PC-9 (cell line): ENCODE measurements around the gene CDADC1. TPM values are rescaled to one million over a fixed set of nuclear protein-coding genes. Genes with fewer than 3 reads are reported as not detected.
A peak's percentile ranks its signal among the peaks of the same experiment; 100 is the strongest.

Source experiments
- BruUV-seq: library from RNA; stranded (reverse); fragments of 400-500 nt; replicated peaks from 2 replicates; lab custom pipeline; 2021; lab: Mats Ljungman, UMichigan
- CTCF ChIA-PET: fragments of 300-600 bp; sonication (Branson Sonifier 250); formaldehyde crosslinking; loops from one replicate; lab custom pipeline; 2022; ENCODE audit warnings: antibody characterized with exemption; lab: Charles Lee
- POLR2A ChIA-PET: fragments of 300-600 bp; sonication (Branson Sonifier 250); formaldehyde crosslinking; loops from one replicate; lab custom pipeline; 2022; ENCODE audit warnings: antibody characterized with exemption; ENCODE audit not compliant: unreplicated experiment; lab: Charles Lee
- DNase-seq, 2 experiments: peaks; one replicate each; pipeline versions ENCODE4 v3.0.0 to v3.0.0-alpha.2; 2015 to 2022; ENCODE audit warnings: mixed read lengths in 1 of 2
- H2AFZ ChIP-seq: fragments of 200-600 bp; sonication (generic); 2 replicates; pipeline ENCODE4 v1.8.1; 2017; ENCODE audit warnings: antibody characterized with exemption
- H3F3A ChIP-seq: fragments of 200-600 bp; sonication (generic); 2 replicates; pipeline ENCODE4 v1.8.1; 2017; ENCODE audit warnings: antibody characterized with exemption, mild to moderate bottlenecking, low read depth; ENCODE audit not compliant: insufficient read depth
- H3K27ac ChIP-seq: fragments of 200-600 bp; sonication (generic); 2 replicates; pipeline ENCODE4 v1.6.1; 2016; ENCODE audit warnings: mixed run types
- H3K27me3 ChIP-seq: fragments of 200-600 bp; sonication (generic); 2 replicates; pipeline ENCODE4 v1.6.1; 2016; ENCODE audit warnings: low read depth, mixed run types; ENCODE audit not compliant: insufficient read depth
- H3K36me3 ChIP-seq: fragments of 200-600 bp; sonication (generic); 2 replicates; pipeline ENCODE4 v1.6.1; 2016; ENCODE audit warnings: low read depth, mixed run types
- H3K4me1 ChIP-seq: fragments of 200-600 bp; sonication (generic); replicated peaks from 2 replicates; pipeline ENCODE4 v1.6.1; 2016; ENCODE audit warnings: mixed run types; ENCODE audit not compliant: insufficient read depth
- H3K4me2 ChIP-seq: fragments of 200-600 bp; sonication (generic); 2 replicates; pipeline ENCODE4 v1.6.1; 2017; ENCODE audit warnings: mixed run types
- H3K4me3 ChIP-seq: fragments of 200-600 bp; sonication (generic); 2 replicates; pipeline ENCODE4 v1.6.1; 2016; ENCODE audit warnings: mixed run types
- H3K79me2 ChIP-seq: fragments of 200-600 bp; sonication (generic); 2 replicates; pipeline ENCODE4 v1.6.1; 2017; ENCODE audit warnings: low read depth, mixed run types
- H3K9me2 ChIP-seq: fragments of 200-600 bp; sonication (generic); 2 replicates; pipeline ENCODE4 v1.8.1; 2017; ENCODE audit warnings: mild to moderate bottlenecking; ENCODE audit not compliant: insufficient read depth
- H3K9me3 ChIP-seq: fragments of 200-600 bp; sonication (generic); 2 replicates; pipeline ENCODE4 v1.8.1; 2016; ENCODE audit warnings: low read depth; ENCODE audit not compliant: insufficient read depth
- H4K20me1 ChIP-seq: fragments of 200-600 bp; sonication (generic); 2 replicates; pipeline ENCODE4 v1.8.1; 2017; ENCODE audit not compliant: insufficient read depth
- CTCF ChIP-seq: fragments of 200-600 bp; sonication (generic); conservative IDR thresholded peaks from 2 replicates; pipeline ENCODE4 v1.6.1; 2017; ENCODE audit warnings: mixed run types, antibody characterized with exemption, mild to moderate bottlenecking, moderate library complexity
- EZH2 ChIP-seq: fragments of 200-600 bp; sonication (generic); IDR thresholded peaks from 2 replicates; pipeline ENCODE4 v1.8.0; 2017; ENCODE audit warnings: antibody characterized with exemption, low read depth
- intact Hi-C: fragments of 100-400 bp; cut with micrococcal nuclease; formaldehyde crosslinking; loops from one replicate; pipeline ENCODE4 v1.10.0; 2022; ENCODE audit not compliant: unreplicated experiment
- total RNA-seq: library from RNA; stranded (reverse); gene quantifications from 2 replicates; pipeline ENCODE4 v1.2.3, GENCODE V29; 2021

The CDADC1 gene
- total RNA-seq, 1 experiment from 2014 or later = 12.4 TPM

GRCh38 chr13:49213997-49214916 lies 33.5 kb upstream of the CDADC1 start:
- Histone ChIP-seq H3K27me3 (no peaks in the 10 kb centered on the region), H3K4me1 (no peaks in the 10 kb centered on the region), H3K36me3 (no peaks in the 10 kb centered on the region), H2AFZ (no peak overlapping the region), H3K9me3 (no peaks in the 10 kb centered on the region), H3K27ac (no peak overlapping the region), H4K20me1 (no peaks in the 10 kb centered on the region), H3K79me2 (no peaks in the 10 kb centered on the region), H3F3A (no peaks in the 10 kb centered on the region), H3K4me3 (no peak overlapping the region), H3K9me2 (no peaks in the 10 kb centered on the region), H3K4me2 (no peak overlapping the region)
- ChIA-PET CTCF (no interaction called here), POLR2A (no interaction called here)
- BruUV-seq = no TSS peak
- intact Hi-C loops = no loop called here
- DNase-seq = no peak
- TF ChIP-seq EZH2 (no peak), CTCF (no peak)

- Histone ChIP-seq H3K4me1 (no peaks in the 10 kb centered on the region), H3K4me3 (no peak overlapping the region), H3F3A (no peaks in the 10 kb centered on the region), H4K20me1 (no peaks in the 10 kb centered on the region), H3K9me3 (no peaks in the 10 kb centered on the region), H2AFZ (no peak overlapping the region), H3K27ac (no peak overlapping the region), H3K27me3 (no peaks in the 10 kb centered on the region), H3K9me2 (no peaks in the 10 kb centered on the region), H3K79me2 (no peaks in the 10 kb centered on the region), H3K36me3 (no peaks in the 10 kb centered on the region), H3K4me2 (no peak overlapping the region)
- ChIA-PET CTCF (interaction anchor here (0.8 kb wide), 1 partner anchor 721 kb away, joined by 7 read pairs; the partner anchor contains the start of gene SPRYD7), POLR2A (no interaction called here)
- TF ChIP-seq EZH2 (no peak), CTCF (no peak)
- intact Hi-C loops = no loop called here
- peak in 1 of 2 experiments; percentile 8 for DNase-seq
- BruUV-seq = no TSS peak
Measured at GRCh38 chr13:49214917-49215376, 32.8 kb upstream of the CDADC1 start.

GRCh38 chr13:49216334-49216733 lies 31.4 kb upstream of the CDADC1 start:
- no peak for TF ChIP-seq CTCF
- TF ChIP-seq EZH2 = no peak
- BruUV-seq = no TSS peak
- intact Hi-C loops = no loop called here
- H3F3A ChIP-seq = no peaks in the 10 kb centered on the region
- no peak overlapping the region for H3K4me2 ChIP-seq
- H3K27ac ChIP-seq = no peak overlapping the region
- H2AFZ ChIP-seq = no peak overlapping the region
- H3K79me2 ChIP-seq = no peaks in the 10 kb centered on the region
- DNase-seq = no peak
- POLR2A ChIA-PET = interaction anchor here (0.6 kb wide), 1 partner anchor 28 kb away, joined by 3 read pairs; no protein-coding TSS in a partner anchor
- H3K9me2 ChIP-seq = no peaks in the 10 kb centered on the region
- no peak overlapping the region for H3K4me3 ChIP-seq
- H3K4me1 ChIP-seq = no peaks in the 10 kb centered on the region
- 0 out of 2 replicates have a peak, but pooled peaks cover 1% of the 10 kb centered on the region for H3K27me3 ChIP-seq
- H3K9me3 ChIP-seq = no peaks in the 10 kb centered on the region
- CTCF ChIA-PET = interaction anchor here (0.6 kb wide), 1 partner anchor 122 kb away, joined by 4 read pairs; no protein-coding TSS in a partner anchor
- H3K36me3 ChIP-seq = no peaks in the 10 kb centered on the region
- no peaks in the 10 kb centered on the region for H4K20me1 ChIP-seq
